Common myeloid progenitor, CD34-positive (primary cell): ENCODE results near the gene STXBP4.

Experiments
- CTCF ChIA-PET: fragments of 350-600 bp; sonication (Branson Sonifier 250); formaldehyde crosslinking; loops from one replicate; lab custom pipeline; 2021; ENCODE audit warnings: antibody characterized with exemption; lab: Charles Lee
- POLR2A ChIA-PET: fragments of 350-600 bp; sonication (Branson Sonifier 250); formaldehyde crosslinking; loops from one replicate; lab custom pipeline; 2021; ENCODE audit warnings: antibody characterized with exemption; lab: Charles Lee
- DNase-seq, 3 donors: peaks; one replicate each; pipeline versions ENCODE4 v3.0.0 to v3.0.0-alpha.2; 2013
- H3K27ac ChIP-seq, 2 experiments: 1 replicate in 1 of 2; 2 replicates in 1 of 2; pipeline ENCODE4 v1.7.0; 2013; ENCODE audit warnings: inconsistent platforms in 2 of 2, low read length in 2 of 2, mild to moderate bottlenecking in 2 of 2, low read depth in 1 of 2, moderate library complexity in 1 of 2; ENCODE audit not compliant: severe bottlenecking in 2 of 2, insufficient read depth in 1 of 2, poor library complexity in 1 of 2
- H3K27me3 ChIP-seq, 5 experiments: replicated peaks in 2 of 5; 1 replicate in 3 of 5; 2 replicates in 2 of 5; pipeline versions ENCODE4 v1.6.1 to v1.7.0; 2013; ENCODE audit warnings: low read length in 4 of 5, mild to moderate bottlenecking in 2 of 5, moderate library complexity in 2 of 5, inconsistent platforms in 1 of 5; ENCODE audit not compliant: insufficient read depth in 5 of 5, control insufficient read depth in 4 of 5
- H3K36me3 ChIP-seq, 4 experiments: 1 replicate in 2 of 4; 2 replicates in 2 of 4; pipeline versions ENCODE4 v1.6.1 to v1.7.0; 2013; ENCODE audit warnings: low read length in 3 of 4, control low read depth in 1 of 4, mild to moderate bottlenecking in 1 of 4; ENCODE audit not compliant: control insufficient read depth in 4 of 4, insufficient read depth in 4 of 4
- H3K4me1 ChIP-seq, 4 experiments: 1 replicate in 3 of 4; 2 replicates in 1 of 4; pipeline versions ENCODE4 v1.6.1 to v1.7.1; 2013; ENCODE audit warnings: low read length in 3 of 4, mild to moderate bottlenecking in 3 of 4, control low read depth in 1 of 4, inconsistent platforms in 1 of 4, moderate library complexity in 1 of 4; ENCODE audit not compliant: control insufficient read depth in 4 of 4, insufficient read depth in 4 of 4; ENCODE audit errors: control extremely low read depth in 1 of 4
- H3K4me3 ChIP-seq, 7 experiments: 1 replicate in 4 of 7; 2 replicates in 3 of 7; pipeline versions ENCODE4 v1.5.1 to v1.7.0; 2013; ENCODE audit warnings: mild to moderate bottlenecking in 7 of 7, low read length in 6 of 7, moderate library complexity in 6 of 7, inconsistent platforms in 2 of 7, low read depth in 2 of 7, control low read depth in 1 of 7; ENCODE audit not compliant: insufficient read depth in 4 of 7, control insufficient read depth in 1 of 7; ENCODE audit errors: extremely low read depth in 1 of 7
- H3K9me3 ChIP-seq, 5 experiments: 1 replicate in 4 of 5; 2 replicates in 1 of 5; pipeline versions ENCODE4 v1.6.1 to v1.7.1; 2013; ENCODE audit warnings: low read length in 4 of 5, mild to moderate bottlenecking in 2 of 5, inconsistent platforms in 1 of 5, low read depth in 1 of 5, moderate library complexity in 1 of 5; ENCODE audit not compliant: control insufficient read depth in 4 of 5, insufficient read depth in 2 of 5; ENCODE audit errors: control extremely low read depth in 1 of 5
- WGBS: methylation state at CpG from one replicate; pipeline ENCODE4 v1.1.5; 2013; ENCODE audit not compliant: insufficient coverage; 5-methylcytosine and 5-hydroxymethylcytosine counted together

Gene STXBP4

GRCh38 chr17:55177855-55178217 is 209.3 kb downstream of the STXBP4 start:
- CTCF ChIA-PET, result interaction anchor here (0.8 kb wide), 1 partner anchor 18 kb away, joined by 3 read pairs; no protein-coding TSS in a partner anchor
- Histone ChIP-seq H3K4me3 (no peak overlapping the region), H3K27me3 (no peaks in the 10 kb centered on the region), H3K4me1 (peaks cover 5 to 28% (median 18%) of the 10 kb centered on the region in 4 experiments), H3K36me3 (peaks cover 0 to 3% (median 0%) of the 10 kb centered on the region in 4 experiments), H3K9me3 (peaks cover 0 to 11% (median 4%) of the 10 kb centered on the region in 5 experiments), H3K27ac (no peak overlapping the region)
- POLR2A ChIA-PET, result no interaction called here
- no peak for DNase-seq
- no CpG with 5 or more reads among the region's 2 CpGs for WGBS

DNA sequence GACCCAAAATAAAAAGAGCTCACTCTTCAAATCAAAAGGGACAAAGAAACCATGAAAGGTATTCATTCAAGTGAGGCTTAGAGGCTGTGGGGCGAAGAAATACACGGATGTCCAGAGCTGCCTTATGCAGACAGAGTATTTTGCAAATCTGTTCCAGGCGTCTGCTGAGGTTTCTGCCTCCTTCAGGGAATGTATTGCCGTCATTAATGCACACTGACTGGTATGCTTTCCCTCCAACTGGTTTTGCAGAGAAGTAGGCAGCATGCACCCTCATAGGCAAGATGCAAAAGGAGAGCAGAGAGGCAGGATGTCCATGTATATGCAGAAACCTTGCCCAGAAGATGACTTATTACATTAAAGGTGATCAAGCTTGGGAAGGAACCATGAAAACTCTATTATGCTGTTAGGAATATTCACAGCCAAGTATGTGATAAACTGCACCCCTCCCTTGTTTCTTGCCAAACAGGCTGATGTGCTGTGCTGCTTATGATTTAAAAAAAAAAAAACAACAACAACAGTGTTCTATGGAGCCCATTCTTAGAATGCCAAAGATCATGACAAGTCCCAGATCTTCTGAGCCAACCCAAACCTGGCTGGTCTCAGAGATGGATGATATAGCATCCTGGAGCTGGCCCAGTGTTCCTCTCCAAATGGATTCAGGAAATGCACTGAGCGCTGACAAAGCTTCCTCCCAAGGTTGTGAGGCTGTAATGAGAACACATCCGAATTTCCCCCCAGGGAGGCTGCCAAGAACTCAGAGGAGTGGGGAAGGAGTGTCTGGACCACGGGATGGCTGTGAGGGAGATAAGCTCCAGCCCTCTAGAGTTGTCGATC is 218.6 kb downstream of the STXBP4 start:
- 74% methylated on average over 7 of the region's 8 CpGs for WGBS
- no peaks in the 10 kb centered on the region for H3K4me1 ChIP-seq
- H3K27ac ChIP-seq, result no peak overlapping the region
- no peak overlapping the region for H3K4me3 ChIP-seq
- H3K9me3 ChIP-seq, result peaks cover 0 to 6% (median 0%) of the 10 kb centered on the region in 5 experiments
- ChIA-PET POLR2A (no interaction called here), CTCF (interaction anchor here (1.3 kb wide), 1 partner anchor 13 kb away, joined by 3 read pairs; no protein-coding TSS in a partner anchor)
- no peak for DNase-seq
- H3K36me3 ChIP-seq, result no peaks in the 10 kb centered on the region
- no peaks in the 10 kb centered on the region for H3K27me3 ChIP-seq

DNA sequence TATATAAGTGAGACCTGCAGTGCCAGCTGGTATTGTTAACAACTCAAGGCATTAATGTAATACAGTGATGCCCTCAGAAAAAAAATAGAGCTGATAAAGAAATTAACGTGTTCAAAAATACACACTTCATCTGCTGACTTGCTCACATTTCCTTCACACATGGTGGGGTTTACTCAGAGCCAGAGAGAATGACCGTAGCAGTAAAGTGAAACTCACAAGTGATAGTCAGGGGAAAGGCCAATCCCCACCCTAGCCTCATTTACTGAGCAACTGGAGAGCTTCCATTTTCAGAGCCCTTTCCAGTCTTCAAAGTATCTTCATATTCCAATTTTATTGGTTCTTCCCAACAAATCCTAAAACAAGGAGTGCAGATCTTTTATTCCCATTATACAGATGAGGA is 222.2 kb downstream of the STXBP4 start:
- WGBS, result 100% methylated on average over 1 of the region's 2 CpGs
- no peaks in the 10 kb centered on the region for H3K36me3 ChIP-seq
- H3K4me3 ChIP-seq, result no peak overlapping the region
- no peak for DNase-seq
- H3K27ac ChIP-seq, result no peak overlapping the region
- H3K9me3 ChIP-seq, result no peaks in the 10 kb centered on the region
- no peaks in the 10 kb centered on the region for H3K4me1 ChIP-seq
- no peaks in the 10 kb centered on the region for H3K27me3 ChIP-seq
- ChIA-PET CTCF (interaction anchor here (0.7 kb wide), 1 partner anchor 9 kb away, joined by 4 read pairs; no protein-coding TSS in a partner anchor), POLR2A (no interaction called here)

- Histone ChIP-seq H3K4me1 (peaks cover 8 to 19% (median 11%) of the 10 kb centered on the region in 4 experiments), H3K36me3 (no peaks in the 10 kb centered on the region), H3K27ac (no peak overlapping the region), H3K4me3 (no peak overlapping the region), H3K27me3 (no peaks in the 10 kb centered on the region), H3K9me3 (no peaks in the 10 kb centered on the region)
- ChIA-PET POLR2A (no interaction called here), CTCF (no interaction called here)
- WGBS, result 100% methylated on average over 2 of the region's 2 CpGs
- no peak for DNase-seq
These were observed 230.3 kb downstream of the STXBP4 start for GRCh38 chr17:55198690-55199370.

DNA sequence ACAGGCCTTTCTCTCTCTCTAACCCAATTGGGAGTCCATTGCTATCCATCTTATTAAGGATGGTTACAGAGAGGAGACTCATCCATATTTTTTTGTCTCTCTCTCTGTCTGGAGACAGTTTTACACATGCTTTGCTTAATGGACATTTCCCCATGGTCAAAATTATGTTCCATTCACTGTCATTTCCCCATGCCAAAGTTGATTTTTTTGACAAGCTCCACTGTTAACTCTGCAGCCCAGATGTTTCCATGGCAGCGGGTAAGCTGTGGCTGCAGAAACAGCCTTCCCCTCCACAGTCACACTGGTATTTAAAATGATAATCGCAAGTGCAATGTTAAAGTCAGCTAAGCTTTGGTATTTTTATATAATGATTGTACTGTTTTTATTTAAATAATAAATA is 232.3 kb downstream of the STXBP4 start:
- no CpG with 5 or more reads among the region's 2 CpGs for WGBS
- ChIA-PET CTCF (interaction anchor here (0.6 to 1.1 kb wide), 4 partner anchors 16 to 147 kb away, joined by 3 read pairs; no protein-coding TSS in a partner anchor), POLR2A (no interaction called here)
- no peak overlapping the region for H3K27ac ChIP-seq
- no peaks in the 10 kb centered on the region for H3K27me3 ChIP-seq
- peak; percentile 13 to 79 (median 70) for DNase-seq
- H3K4me1 ChIP-seq, result peaks cover 8 to 19% (median 11%) of the 10 kb centered on the region in 4 experiments
- peak overlapping the region in 1 of 7 experiments; percentile 22 for H3K4me3 ChIP-seq
- H3K36me3 ChIP-seq, result no peaks in the 10 kb centered on the region
- H3K9me3 ChIP-seq, result peaks cover 0 to 4% (median 1%) of the 10 kb centered on the region in 5 experiments

GRCh38 chr17:55201308-55201932 is 232.9 kb downstream of the STXBP4 start:
- 3% methylated on average over 3 of the region's 5 CpGs for WGBS
- H3K27ac ChIP-seq, result no peak overlapping the region
- CTCF ChIA-PET, result interaction anchor here (0.6 to 1.1 kb wide), 5 partner anchors 15 to 147 kb away, joined by 3 read pairs; no protein-coding TSS in a partner anchor
- peak overlapping the region in 3 of 7 experiments; percentile 22 to 52 (median 42) for H3K4me3 ChIP-seq
- DNase-seq, result no peak
- POLR2A ChIA-PET, result no interaction called here
- H3K4me1 ChIP-seq, result peaks cover 8 to 19% (median 11%) of the 10 kb centered on the region in 4 experiments
- H3K9me3 ChIP-seq, result peaks cover 0 to 4% (median 1%) of the 10 kb centered on the region in 5 experiments
- no peaks in the 10 kb centered on the region for H3K27me3 ChIP-seq
- H3K36me3 ChIP-seq, result no peaks in the 10 kb centered on the region
